HG03469 (cell line): Measurements from ENCODE around the gene TMEM208.

ENCODE experiments used
- ATAC-seq: cut with Tn5 transposase; IDR thresholded peaks from one replicate; pipeline ENCODE4 v1.9.1; 2021; ENCODE audit warnings: mild to moderate bottlenecking, moderate library complexity, moderate number of reproducible peaks; ENCODE audit not compliant: unreplicated experiment

Gene TMEM208

DNA sequence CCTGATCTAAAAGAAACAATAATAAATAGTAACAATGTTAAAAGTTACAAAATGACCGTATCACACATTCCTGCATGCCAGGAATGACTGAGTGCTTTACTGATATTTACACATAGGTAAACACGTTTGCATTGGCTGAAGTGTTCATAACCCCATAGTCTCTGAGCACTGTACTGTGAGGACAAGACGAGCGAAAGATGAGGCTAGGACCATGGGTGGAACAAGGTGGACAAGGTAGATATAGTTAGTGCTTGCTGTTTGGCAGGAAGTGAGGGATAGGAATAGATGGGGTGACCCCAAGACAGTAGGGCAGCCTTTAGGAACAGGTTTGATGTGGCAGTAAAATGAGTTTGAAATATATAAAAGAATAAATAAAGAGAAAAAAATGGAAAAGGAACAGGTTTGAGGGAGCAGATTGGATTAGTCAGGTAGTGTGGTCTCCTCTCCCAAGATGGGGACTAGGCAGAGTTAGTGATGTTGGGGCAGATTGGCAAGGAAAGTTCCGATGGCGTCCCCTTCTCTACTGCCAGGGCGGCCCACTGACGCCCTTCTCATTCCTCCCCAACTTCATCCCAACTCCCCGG lies 35.4 kb upstream of the TMEM208 start:
- ATAC-seq, result no peak

DNA sequence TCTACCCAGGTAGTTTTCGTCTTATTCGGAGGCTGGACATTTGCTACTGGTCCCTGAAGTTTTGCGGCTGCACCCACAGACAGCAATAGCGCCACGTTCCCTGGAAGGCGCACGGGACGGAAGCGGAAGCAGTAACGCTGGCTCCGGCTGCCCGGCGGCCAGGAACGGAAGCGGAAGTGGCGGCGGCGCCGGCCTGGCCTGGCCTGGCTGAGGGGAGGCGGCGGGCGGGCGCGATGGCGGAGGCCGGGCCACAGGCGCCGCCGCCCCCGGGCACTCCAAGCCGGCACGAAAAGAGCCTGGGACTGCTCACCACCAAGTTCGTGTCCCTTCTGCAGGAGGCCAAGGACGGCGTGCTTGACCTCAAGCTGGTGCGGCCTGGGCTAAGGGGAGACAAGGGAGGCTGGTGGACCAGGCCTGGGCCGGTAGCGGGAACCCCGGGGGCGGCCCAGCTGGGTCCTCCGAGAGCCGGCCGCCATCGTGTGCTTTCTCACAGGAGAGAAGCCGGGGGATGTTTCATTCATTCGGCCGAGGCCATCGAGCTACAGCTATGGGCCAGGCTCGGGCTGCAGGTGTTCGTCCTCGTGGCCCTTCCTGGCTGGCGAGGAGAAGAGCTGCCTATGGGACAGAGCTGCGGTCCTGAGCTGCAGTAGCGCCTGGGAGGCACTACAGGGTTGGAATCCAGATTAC lies 34.8 kb upstream of the TMEM208 start, which contains the start of gene E2F4:
E2F4 (plus strand) TSS at position 161 of the 687 bp plus-strand sequence; CDS start at position 234, 73 bp downstream.
- ATAC-seq, result peak; percentile 66

DNA sequence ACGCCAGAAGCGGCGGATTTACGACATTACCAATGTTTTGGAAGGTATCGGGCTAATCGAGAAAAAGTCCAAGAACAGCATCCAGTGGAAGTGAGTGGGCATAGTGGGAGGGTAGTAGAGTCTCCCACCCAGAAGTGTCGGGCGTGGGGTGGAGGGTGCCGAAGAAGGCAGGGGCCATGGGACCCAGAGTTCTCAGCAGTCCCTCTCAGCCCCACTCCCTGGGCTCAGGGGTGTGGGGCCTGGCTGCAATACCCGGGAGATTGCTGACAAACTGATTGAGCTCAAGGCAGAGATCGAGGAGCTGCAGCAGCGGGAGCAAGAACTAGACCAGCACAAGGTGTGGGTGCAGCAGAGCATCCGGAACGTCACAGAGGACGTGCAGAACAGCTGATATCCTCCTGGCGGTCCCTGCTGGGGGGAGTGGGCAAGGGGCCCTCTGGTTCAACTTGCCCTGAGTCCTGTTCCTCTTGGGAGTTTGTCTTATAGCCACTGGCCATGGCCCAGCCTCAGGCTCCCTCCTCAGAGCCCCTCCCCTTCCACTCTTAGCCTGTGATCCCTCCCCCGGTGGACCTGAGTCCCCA lies 34.1 kb upstream of the TMEM208 start:
- no peak for ATAC-seq

DNA sequence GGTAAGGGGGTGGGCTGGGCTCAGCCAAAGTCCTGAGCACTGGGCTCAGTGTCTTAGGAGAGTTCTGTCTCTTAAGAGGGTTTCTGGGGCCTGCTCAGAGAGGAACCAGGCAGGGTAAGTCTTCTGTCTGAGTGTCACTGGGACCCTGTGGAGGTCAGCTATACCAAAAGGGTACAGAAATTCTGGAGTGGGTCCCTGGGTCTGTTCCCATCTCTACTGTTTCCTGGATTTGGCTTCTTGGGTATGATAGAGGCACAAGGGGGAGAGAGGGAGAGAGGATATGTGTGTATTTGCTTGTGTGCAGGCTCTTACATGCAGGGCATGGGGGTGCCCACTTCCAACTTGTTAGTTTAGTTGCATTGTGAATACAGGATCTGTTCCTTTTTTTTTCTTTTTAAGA lies 33.4 kb upstream of the TMEM208 start:
- ATAC-seq, result no peak

DNA sequence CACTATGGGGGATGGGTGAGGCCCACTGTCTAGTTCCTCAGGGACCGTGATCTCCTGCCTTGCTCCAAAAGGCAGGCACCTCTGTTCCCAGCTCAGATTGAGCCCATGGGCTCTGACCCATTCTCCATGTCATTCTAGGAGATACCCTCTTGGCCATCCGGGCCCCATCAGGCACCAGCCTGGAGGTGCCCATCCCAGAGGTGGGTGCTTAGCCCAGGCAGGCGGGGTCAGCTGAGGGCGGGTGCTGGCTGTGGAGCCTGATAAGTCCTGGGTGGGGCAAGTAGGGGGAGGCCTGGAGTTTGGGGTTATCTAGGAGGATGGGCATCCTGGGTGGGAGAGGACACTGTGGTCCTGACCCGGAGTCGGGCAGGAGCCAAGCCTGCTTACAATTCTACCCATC lies 32.7 kb upstream of the TMEM208 start:
- no peak for ATAC-seq

DNA sequence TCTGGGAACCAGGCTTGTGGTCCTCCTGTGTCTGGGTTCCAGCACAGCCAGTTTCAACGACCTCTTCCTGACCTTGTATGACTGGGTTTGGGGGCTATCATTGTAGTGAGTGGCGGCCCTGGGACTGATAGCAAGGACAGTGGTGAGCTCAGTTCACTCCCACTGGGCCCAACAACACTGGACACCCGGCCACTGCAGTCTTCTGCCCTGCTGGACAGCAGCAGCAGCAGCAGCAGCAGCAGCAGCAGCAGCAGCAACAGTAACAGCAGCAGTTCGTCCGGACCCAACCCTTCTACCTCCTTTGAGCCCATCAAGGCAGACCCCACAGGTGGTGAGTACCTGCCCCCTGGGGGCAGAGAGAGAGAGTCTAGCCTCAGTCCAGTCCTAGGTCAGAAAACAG lies 31.3 kb upstream of the TMEM208 start:
- no peak for ATAC-seq

DNA sequence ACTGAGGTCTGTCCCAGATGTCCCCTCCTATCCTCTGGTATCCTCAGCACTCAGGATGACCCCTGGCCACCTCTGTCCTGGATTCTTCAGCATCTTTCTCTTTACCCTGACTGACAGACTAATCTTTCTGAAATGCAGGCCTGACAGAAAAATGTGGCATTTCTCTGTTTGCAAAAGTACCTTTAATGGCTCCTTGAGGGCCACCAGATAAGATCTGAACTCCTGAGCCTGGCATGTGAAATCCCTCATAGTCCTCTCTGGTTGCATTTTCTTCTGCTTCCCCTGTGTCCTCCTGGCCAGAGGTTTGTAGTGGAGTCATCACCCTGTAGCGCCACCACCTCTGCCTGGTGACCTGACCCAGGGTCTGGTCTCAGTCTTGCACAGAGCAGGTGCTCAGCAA lies 30.0 kb upstream of the TMEM208 start:
- no peak for ATAC-seq

DNA sequence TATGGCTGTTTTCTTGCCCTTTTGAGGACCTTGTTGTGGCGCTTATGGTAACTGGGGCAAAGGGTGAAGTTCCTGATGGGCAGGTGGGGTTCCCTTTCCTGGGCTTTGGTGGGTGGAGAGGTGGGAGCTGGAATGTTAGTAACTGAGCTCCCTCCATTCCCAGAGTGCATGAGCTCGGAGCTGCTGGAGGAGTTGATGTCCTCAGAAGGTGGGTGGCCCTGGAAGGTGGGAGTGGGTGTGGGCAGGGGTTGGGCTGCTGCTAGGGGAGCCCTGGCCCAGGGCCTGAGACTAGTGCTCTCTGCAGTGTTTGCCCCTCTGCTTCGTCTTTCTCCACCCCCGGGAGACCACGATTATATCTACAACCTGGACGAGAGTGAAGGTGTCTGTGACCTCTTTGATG lies 29.2 kb upstream of the TMEM208 start:
- ATAC-seq, result no peak

DNA sequence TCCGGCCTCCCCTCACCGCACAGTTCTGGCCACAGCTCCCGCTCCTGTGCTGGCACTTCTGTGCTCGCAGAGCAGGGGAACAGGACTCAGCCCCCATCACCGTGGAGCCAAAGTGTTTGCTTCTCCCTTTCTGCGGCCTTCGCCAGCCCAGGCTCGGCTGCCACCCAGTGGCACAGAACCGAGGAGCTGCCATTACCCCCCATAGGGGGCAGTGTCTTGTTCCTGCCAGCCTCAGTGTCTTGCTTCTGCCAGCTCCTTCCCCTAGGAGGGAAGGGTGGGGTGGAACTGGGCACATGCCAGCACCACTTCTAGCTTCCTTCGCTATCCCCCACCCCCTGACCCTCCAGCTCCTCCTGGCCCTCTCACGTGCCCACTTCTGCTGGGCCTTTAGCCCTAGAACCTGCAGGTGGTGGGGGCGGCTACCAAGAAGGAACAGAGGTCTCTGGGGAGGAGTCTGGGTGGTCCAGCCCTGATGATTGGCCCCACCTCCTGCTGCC lies 28.6 kb upstream of the TMEM208 start:
- no peak for ATAC-seq

DNA sequence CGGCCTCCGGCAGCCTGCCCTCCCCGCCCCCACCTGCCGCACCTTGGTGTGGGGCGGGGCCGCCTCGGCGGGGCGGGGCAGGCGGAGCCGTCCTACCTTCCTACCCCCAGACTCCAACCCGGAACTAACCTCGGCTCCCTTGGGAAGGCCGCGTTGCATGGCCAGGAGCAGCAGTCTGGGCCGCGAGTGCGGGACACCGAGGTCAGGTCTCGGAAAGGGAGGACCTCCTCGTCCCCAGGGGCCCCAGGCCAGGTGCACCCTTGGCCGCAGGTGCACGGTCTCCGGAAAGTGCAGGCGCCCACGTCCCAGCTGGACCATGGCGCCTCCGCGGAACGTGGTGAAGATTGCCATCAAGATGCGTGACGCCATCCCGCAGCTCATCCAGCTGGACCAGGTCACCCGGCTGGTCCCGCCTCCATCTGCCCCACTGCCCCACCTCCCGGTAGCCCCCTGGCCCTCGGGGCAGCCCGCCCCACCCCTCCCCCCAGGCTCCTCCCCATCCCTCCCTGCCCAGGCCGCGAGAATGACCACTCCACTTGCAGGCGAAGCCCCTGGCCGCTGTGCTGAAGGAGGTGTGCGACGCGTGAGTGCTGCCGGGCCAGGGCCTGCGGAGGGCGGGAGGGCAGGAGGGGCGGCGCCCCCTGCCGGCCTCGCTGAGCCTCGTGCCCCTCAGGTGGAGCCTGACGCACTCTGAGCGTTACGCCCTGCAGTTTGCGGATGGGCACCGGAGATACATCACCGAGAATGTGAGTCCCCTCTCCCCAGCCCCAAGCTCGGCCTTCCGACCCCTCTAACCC lies 27.7 kb upstream of the TMEM208 start, which contains the start of gene ELMO3:
ELMO3 (plus strand) TSS at position 121 of the 797 bp plus-strand sequence; CDS start at position 317, 196 bp downstream.
- ATAC-seq, result no peak

DNA sequence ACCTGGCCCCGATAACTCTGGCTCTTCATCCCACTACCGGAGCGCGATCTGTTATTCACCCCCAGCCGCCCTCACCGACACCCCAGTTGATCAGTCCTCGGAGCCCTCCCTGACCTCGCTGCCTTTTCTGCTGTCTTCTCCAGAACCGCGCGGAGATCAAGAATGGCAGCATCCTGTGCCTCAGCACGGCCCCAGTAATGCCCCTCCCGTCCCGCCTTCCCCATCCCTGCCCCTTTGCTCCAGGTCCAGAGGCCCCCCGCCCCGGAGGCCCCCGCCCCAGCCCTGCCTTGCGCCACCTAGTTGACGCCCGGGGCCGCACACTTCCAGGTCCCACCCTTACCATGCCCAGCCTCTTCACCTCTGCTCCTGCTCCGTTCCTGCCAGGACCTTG lies 27.1 kb upstream of the TMEM208 start:
- ATAC-seq, result no peak

DNA sequence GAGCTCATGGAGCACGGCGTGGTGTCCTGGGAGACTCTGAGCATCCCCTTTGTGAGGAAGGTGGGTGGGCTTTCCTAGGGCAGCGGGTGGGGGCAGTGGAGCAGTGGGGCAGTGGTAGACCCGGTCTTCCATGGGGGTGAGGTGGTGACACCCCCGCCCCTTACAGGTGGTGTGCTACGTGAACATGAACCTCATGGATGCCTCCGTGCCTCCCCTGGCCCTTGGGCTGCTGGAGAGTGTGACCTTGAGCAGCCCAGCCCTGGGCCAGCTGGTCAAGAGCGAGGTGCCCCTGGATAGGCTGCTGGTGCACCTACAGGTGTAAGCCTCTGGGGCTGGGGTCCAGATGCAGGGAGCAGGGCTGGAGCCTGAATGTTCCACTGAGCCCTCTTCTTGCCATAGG lies 26.4 kb upstream of the TMEM208 start:
- no peak for ATAC-seq

DNA sequence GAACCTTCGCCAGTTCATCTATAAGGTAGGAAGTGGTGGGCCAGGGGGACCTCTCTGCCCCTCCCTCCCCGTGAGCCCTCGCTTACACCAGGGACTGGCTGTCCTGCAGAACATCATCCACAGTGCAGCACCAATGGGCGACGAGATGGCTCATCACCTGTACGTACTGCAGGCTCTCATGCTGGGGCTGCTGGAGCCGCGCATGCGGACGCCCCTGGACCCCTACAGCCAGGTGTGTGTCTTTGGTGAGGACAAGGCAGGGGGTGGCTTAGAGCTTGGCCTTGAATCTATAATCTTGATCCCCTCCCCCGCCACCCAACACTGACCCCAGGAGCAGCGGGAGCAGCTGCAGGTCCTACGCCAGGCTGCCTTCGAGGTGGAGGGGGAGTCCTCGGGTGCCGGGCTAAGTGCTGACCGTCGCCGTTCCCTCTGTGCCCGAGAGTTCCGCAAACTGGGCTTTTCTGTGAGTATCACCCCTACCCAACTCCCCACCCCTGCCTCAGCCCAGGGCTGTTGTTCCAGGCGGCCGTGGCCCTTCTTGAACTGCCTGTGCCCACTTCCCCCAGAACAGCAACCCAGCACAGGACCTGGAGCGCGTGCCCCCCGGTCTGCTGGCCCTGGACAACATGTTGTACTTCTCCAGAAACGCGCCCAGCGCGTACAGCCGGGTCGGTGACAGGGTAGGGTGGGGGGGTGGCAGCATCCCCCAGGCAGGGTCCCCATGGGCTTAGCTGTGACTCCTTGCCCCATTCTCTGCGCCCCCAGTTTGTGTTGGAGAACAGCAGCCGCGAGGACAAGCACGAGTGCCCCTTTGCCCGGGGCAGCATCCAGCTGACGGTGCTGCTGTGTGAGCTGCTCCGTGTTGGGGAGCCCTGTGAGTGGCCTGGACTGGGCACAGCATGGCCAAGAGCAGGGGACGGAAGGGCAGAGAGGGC lies 25.3 kb upstream of the TMEM208 start:
- ATAC-seq, result no peak

DNA sequence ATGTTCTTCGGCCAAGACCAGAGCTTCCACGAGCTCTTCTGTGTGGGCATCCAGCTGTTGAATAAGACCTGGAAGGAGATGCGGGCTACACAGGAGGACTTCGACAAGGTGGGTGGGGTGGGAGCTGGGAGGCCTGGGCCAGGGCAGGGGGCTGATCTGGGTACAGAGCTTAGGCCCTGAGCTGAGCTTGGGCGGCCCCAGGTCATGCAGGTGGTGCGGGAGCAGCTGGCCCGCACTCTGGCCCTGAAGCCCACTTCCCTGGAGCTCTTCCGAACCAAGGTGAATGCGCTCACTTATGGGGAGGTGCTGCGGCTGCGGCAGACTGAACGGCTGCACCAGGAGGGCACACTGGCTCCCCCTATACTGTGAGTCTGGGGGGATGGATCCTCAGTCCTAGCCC lies 24.5 kb upstream of the TMEM208 start:
- no peak for ATAC-seq

DNA sequence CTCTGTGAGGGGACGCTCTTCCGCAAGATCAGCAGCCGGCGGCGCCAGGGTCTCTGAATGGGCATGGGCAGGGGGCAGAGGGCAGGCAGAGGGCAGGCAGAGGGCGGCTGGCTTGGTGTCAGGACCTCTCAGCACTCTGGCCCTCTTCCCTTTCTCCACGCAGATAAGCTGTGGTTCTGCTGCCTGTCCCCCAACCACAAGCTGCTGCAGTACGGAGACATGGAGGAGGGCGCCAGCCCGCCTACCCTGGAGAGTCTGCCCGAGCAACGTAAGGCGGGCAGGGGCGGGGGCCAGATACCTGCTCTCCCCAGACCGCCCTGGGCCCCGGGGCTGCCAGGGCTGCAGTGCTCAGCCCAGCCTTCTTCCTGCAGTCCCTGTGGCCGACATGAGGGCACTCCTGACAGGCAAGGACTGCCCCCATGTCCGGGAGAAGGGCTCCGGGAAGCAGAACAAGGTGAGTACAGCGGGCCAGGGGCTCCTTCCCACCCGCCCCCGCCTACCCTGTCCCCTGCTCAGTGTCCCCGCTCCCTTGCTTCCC lies 23.9 kb upstream of the TMEM208 start:
- no peak for ATAC-seq

DNA sequence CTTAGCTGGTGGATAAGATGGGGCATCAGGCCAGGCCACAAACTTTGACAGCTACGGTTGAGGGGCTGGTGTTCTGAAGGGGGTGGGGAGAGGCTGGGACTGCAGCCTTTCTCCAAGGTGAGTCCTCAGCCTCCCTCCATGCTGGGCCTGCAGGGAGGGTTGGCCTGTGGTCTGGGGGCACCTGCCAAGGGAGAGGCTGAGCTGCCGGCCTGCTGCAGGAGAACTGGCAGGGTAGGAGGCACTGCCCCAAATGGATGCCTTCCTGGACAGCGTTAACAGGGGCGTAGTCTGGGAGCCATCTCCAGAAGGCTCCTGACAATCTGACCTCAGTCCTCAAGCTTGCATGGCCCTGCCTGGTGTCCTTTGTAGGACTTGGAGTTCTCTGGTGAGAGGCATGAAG lies 22.9 kb upstream of the TMEM208 start:
- no peak for ATAC-seq

DNA sequence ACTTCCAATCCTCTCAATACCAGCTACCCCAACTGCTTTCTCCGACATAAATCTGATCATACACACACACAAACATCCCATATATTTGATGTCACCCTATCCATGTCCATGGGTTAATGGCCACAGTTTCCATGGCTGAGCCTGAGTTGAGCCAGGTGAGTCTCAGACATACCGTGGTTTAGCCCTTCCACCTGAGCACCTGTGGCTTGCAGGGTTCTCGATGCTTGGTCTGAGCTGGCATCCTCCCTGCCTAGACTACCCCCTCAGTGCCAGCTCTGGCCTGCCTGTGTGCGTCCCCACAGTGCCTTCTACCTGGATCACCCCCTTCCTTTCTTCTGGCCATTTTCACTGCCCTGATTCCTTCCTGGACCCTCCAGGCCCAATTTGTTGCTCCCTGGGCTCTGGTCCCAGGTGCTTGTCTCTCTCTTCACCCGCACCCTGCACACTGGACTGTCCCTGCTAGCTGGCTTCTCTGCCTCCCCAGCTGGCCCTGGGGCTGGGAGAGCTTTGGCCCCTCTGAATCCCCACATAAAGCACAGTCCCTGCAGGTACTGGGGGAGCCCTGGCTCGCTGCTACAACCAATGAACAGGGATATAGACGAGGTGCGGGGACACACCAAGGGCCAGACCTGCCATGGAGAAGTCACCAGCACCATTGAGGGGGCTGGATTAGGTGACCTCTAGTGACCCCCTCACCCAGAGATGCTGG lies 20.6 kb upstream of the TMEM208 start:
- no peak for ATAC-seq

DNA sequence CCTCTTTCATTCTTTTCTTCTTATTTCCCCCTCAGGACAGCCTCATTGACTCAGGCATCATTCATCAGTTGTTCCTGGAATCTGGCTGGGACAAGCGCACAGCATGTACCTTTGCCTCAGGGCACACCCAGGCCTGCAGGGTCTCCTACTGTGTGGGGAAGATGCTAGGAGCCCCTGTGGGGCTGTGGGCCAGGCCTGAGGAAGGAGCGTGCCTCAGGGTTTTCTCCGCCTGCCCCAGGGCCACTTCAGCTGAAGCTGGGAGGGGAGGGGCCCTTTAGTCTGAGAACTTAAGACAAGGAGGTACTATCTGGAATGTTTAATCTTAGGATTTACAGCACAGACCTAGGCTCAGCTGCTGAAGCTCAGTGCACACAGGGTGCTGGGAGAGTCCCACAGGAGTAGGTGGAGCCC lies 20.1 kb upstream of the TMEM208 start:
- no peak for ATAC-seq
